T-helper 17 cell (primary cell): ENCODE data around the gene GET4. TPM values are rescaled to one million over a fixed set of nuclear protein-coding genes. Genes with fewer than 3 reads are reported as not detected.

Experiments
- ATAC-seq: fragments of 150-1000 bp; cut with Tn5 transposase; 2 replicates; pipeline ENCODE4 v1.10.0; 2021; ENCODE audit warnings: mild to moderate bottlenecking, moderate library complexity
- DNase-seq, 3 donors: peaks; one replicate each; pipeline versions ENCODE4 v3.0.0 to v3.0.0-alpha.2; 2020 to 2021
- H3K9me3 ChIP-seq: one replicate; pipeline ENCODE4 v1.7.0; 2013; ENCODE audit warnings: low read length, mild to moderate bottlenecking; ENCODE audit not compliant: control insufficient read depth, poor library complexity, severe bottlenecking
- H3K27ac Mint-ChIP-seq: one replicate; pipeline ENCODE4 v1.8.0; 2022; ENCODE audit warnings: mild to moderate bottlenecking, moderate library complexity, mixed read lengths
- H3K27me3 Mint-ChIP-seq: one replicate; pipeline ENCODE4 v1.8.0; 2022; ENCODE audit warnings: mixed read lengths
- H3K36me3 Mint-ChIP-seq: one replicate; pipeline ENCODE4 v1.8.0; 2022; ENCODE audit warnings: low read depth, mixed read lengths
- H3K4me1 Mint-ChIP-seq: one replicate; pipeline ENCODE4 v1.8.0; 2022; ENCODE audit warnings: mild to moderate bottlenecking, mixed read lengths
- H3K4me3 Mint-ChIP-seq: one replicate; pipeline ENCODE4 v1.8.0; 2022; ENCODE audit warnings: mild to moderate bottlenecking, moderate library complexity, mixed read lengths
- total RNA-seq, 4 donors: library from RNA in 2 of 4; stranded (reverse) in 2 of 4; gene quantifications; one replicate each; pipeline ENCODE4 v1.2.3 and lab custom pipeline; 2022 to 2026

The GET4 gene
- total RNA-seq, 2 donors from 2014 or later = 58.5 to 81.0 TPM

DNA sequence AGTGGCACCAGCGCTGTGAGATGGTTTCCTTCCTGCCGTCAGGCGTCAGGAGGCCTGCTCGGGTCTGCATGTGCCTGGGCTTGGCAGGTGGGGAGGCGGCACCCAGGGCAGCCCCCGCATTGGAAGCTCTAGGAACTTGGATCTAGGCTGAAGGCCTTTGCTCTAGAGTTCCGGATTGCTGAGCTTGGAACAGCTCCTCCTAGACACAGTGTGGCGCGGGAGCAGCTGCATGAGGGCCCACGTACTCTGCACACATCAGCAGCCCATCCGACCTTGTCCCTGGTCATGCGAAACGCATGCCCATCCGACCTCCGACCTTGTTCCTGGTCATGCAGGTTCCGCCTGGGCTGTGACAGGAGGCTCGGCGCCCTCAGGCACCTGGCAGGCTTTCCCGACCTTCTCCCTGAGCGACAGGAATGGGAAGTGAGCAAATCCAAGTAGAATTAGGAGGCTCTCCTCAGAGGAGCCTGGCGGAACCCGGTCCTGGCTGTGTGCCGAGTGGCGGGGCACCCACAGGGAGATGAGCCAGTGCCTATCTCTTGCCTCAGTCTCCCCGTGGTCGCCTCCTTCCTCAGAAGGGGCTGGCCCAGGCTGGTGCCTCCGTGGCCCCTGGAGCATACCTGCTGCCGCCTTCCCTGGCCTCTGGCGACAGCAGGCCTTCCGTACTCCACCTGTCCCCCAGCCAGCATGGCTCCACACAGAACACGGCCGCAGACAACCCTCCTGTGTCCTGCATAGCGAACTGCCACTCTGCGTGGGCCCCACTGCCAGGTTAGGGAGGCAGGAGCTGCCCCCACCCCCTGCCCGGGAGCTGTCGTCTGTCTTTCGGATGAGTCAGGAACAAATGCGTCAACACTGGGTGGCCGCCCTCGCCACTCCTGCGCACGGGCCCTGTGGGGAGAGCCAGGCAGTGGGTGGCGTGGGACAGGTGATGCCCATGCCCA is 12.0 kb downstream of the GET4 start:
- peak overlapping the region; percentile 31 for H3K4me3 Mint-ChIP-seq
- H3K27ac Mint-ChIP-seq = no peak overlapping the region
- peaks cover 10% of the 10 kb centered on the region for H3K36me3 Mint-ChIP-seq
- H3K4me1 Mint-ChIP-seq = peaks cover 14% of the 10 kb centered on the region
- ATAC-seq = no peak
- H3K27me3 Mint-ChIP-seq = no peaks in the 10 kb centered on the region
- H3K9me3 ChIP-seq = no peaks in the 10 kb centered on the region
- no peak for DNase-seq

DNA sequence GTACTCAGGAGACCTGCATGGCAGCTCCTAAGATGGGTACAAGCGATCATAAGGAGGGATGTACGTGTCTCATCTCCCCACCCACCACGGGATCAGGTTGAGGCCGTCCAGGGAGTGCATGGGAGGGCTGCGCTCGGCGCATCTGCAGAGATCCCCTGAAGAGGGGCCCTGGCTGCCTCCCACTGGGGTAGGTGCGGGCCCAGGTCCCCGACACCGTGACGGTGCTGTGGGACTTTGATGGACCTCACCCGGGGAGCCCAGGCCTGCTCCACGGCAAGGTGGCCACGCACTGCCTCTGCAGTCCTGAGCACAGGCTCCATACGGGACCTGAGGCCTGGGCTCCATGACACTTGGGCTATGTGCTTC is 12.7 kb downstream of the GET4 start:
- peaks cover 11% of the 10 kb centered on the region for H3K36me3 Mint-ChIP-seq
- H3K4me1 Mint-ChIP-seq = peaks cover 15% of the 10 kb centered on the region
- no peaks in the 10 kb centered on the region for H3K9me3 ChIP-seq
- H3K27me3 Mint-ChIP-seq = no peaks in the 10 kb centered on the region
- no peak for DNase-seq
- H3K27ac Mint-ChIP-seq = no peak overlapping the region
- H3K4me3 Mint-ChIP-seq = peak overlapping the region; percentile 31
- no peak for ATAC-seq

DNA sequence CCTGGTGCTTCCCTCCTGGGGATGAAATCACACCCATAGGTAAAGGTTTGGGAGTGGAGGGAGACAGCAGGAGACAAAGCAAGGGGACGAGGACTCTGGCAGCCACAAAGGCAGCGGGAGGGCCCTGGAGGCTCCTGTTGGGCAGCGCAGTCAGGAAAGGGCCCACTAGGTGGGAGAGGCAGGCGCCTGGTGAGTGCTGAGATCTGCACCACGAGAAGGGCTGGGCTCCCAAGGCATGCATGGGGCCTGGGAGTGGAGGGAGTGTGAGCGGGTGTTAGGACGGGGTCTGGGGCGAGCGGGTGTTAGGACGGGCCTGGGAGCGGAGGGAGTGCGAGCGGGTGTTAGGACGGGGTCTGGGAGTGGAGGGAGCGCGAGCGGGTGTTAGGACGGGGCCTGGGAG is 13.0 kb downstream of the GET4 start:
- no peaks in the 10 kb centered on the region for H3K27me3 Mint-ChIP-seq
- DNase-seq (no peak), ATAC-seq (no peak)
- peaks cover 14% of the 10 kb centered on the region for H3K4me1 Mint-ChIP-seq
- no peaks in the 10 kb centered on the region for H3K9me3 ChIP-seq
- no peak overlapping the region for H3K4me3 Mint-ChIP-seq
- H3K27ac Mint-ChIP-seq = no peak overlapping the region
- peaks cover 11% of the 10 kb centered on the region for H3K36me3 Mint-ChIP-seq

DNA sequence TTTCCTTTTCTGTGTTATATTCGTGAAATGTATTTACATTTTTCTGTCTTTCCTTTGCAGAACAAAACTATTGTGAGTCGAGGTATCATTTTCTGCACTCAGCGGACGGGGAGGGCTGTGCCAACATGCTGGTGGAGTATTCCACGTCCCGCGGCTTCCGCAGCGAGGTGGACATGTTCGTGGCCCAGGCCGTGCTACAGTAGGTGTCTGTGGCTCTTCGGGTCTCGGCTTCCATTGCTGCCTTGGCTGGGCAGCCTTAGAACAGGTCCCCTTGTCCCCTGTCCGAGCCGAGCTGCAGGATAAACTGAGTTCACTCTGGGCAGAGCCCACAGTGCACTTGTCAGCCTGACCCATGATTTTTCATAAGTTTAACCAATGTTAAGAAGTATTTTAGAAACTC is 14.5 kb downstream of the GET4 start:
- peaks cover 11% of the 10 kb centered on the region for H3K36me3 Mint-ChIP-seq
- no peaks in the 10 kb centered on the region for H3K9me3 ChIP-seq
- ATAC-seq (no peak), DNase-seq (no peak)
- H3K4me3 Mint-ChIP-seq = no peak overlapping the region
- H3K4me1 Mint-ChIP-seq = peaks cover 10% of the 10 kb centered on the region
- H3K27me3 Mint-ChIP-seq = no peaks in the 10 kb centered on the region
- H3K27ac Mint-ChIP-seq = no peak overlapping the region

DNA sequence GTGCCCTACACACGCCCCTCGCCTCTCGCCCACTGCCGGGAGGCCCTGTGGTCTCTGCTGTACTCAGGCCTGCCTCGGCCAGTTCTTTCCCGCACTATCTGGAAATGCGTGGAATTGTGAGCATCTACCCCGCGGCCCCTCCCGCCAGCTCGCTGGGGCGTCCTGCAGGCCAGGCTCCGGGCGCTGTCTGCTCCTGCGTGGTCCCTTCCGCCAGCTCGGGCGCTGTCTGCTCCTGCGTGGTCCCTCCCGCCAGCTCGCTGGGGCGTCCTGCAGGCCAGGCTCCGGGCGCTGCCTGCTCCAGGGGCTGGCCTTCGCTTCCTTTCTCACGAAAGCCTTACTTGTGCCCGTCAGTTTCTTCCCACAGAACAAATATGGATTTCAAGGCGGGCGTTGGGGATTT is 14.9 kb downstream of the GET4 start:
- H3K27me3 Mint-ChIP-seq = no peaks in the 10 kb centered on the region
- no peak overlapping the region for H3K4me3 Mint-ChIP-seq
- H3K9me3 ChIP-seq = no peaks in the 10 kb centered on the region
- peaks cover 12% of the 10 kb centered on the region for H3K4me1 Mint-ChIP-seq
- DNase-seq (no peak), ATAC-seq (no peak)
- H3K27ac Mint-ChIP-seq = no peak overlapping the region
- H3K36me3 Mint-ChIP-seq = peaks cover 15% of the 10 kb centered on the region

DNA sequence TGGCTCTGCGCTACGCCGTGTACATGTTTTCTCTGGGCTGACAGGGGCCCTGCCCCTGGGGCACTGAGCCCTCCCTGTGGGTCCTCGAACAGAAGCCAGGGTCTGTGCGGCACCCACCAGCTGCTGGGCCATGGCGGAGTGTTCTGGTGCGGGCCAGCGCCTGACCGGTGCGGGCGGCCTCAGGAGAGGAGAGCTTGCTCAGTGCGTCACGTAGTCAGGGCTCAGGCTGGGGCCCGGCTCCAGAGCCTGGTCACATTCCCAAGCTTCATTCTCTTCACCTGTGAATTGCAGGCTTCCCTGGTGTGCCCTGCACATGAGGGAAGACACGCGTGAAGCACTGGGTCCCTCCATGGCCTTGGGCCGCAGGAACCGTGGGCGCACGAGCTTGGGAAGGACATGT is 15.5 kb downstream of the GET4 start:
- Mint-ChIP-seq H3K36me3 (peaks cover 16% of the 10 kb centered on the region), H3K4me1 (peaks cover 10% of the 10 kb centered on the region), H3K4me3 (no peak overlapping the region), H3K27ac (no peak overlapping the region), H3K27me3 (no peaks in the 10 kb centered on the region)
- H3K9me3 ChIP-seq = no peaks in the 10 kb centered on the region
- DNase-seq (no peak), ATAC-seq (no peak)

DNA sequence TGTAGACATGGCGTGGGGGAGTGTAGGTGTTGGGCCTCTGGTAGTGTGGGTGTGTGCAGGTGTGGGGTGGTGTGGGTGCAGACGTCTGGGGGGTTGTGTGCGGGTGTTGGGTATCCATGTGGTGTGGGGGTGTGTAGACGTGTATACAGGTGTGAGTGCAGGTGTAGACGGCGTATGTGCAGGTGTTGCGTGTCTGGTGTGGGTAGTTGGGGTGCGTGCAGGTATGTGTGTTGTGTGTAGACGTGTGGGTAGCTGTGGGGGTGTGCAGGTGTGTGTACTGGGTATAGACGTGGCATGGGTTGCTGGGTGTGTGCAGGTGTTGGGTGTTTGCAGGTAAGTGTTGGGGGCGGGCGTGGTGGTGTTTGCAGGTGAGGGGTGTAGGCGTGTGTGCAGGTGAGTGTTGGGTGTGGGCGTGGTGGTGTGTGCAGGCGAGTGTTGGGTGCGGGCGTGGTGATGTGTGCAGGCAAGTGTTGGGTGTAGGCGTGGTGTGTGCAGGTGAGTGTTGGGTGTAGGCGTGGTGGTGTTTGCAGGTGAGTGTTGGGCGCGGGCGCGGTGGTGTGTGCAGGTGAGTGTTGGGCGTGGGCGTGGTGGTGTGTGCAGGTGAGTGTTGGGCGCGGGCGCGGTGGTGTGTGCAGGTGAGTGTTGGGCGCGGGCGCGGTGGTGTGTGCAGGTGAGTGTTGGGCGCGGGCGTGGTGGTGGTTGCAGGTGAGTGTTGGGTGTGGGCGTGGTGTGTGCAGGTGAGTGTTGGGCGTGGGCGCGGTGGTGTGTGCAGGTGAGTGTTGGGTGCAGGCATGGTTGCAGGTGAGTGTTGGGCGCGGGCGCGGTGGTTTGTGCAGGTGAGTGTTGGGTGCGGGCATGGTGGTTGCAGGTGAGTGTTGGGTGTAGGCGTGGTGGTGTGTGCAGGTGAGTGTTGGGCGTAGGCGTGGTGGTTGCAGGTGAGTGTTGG is 16.6 kb downstream of the GET4 start:
- no peaks in the 10 kb centered on the region for H3K27me3 Mint-ChIP-seq
- no peak for ATAC-seq
- no peak overlapping the region for H3K27ac Mint-ChIP-seq
- peak overlapping the region; percentile 28 for H3K4me3 Mint-ChIP-seq
- peaks cover 18% of the 10 kb centered on the region for H3K36me3 Mint-ChIP-seq
- H3K9me3 ChIP-seq = no peaks in the 10 kb centered on the region
- peaks cover 10% of the 10 kb centered on the region for H3K4me1 Mint-ChIP-seq
- DNase-seq = no peak

DNA sequence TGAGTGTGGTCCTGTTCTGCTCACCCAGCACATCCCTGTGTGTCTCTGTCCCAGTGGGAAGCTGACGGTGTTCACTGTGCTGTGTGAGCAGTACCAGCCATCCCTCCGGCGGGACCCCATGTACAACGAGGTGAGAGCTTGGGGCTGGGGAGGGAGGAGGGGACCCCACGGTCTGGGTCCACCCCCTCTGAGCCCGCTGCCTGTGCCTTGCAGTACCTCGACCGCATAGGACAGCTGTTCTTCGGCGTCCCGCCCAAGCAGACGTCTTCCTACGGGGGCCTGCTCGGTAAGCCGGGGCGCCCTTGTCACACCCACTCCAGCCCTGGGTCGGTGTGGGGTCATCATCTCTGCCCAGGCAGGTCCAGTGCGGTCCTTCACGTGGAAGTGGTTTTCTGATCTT is 17.3 kb downstream of the GET4 start:
- peaks cover 18% of the 10 kb centered on the region for H3K36me3 Mint-ChIP-seq
- no peak overlapping the region for H3K27ac Mint-ChIP-seq
- H3K4me3 Mint-ChIP-seq = no peak overlapping the region
- ATAC-seq (no peak), DNase-seq (no peak)
- H3K27me3 Mint-ChIP-seq = no peaks in the 10 kb centered on the region
- H3K9me3 ChIP-seq = no peaks in the 10 kb centered on the region
- peaks cover 10% of the 10 kb centered on the region for H3K4me1 Mint-ChIP-seq

DNA sequence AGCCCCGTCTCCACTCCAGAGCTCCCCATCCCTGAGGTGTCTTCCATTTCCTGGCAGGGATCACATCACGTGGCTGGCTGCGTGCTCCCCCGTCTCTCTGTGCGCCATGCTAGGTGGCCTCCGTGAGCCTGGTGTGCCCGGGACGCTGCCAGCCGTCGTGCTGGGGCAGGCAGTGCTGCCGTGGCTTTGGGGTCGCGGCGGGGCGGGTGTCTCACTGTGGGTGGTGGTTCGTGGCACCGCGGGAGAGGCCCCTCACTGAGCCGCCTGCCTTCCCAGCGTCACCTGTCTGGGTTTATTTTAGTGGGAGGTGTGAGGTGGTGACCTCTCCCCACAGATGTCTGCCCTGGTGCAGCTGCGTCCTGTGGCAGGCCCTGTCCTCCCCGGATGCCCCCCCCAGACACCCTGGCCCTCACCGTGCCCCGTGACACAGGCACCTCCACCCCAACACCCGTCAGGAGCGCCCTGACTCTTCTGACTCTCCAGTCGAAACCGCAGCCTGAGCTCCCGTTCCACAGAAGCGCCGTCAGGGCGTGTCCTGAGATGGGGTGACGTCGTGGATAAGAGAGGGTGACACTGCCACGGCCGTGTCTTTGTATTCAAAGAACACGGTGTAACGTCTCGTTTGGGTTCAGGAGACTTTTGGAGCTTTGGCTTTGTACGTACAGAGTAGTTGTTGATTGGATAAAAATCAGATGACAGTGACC is 18.0 kb downstream of the GET4 start:
- H3K27ac Mint-ChIP-seq = no peak overlapping the region
- no peak for DNase-seq

DNA sequence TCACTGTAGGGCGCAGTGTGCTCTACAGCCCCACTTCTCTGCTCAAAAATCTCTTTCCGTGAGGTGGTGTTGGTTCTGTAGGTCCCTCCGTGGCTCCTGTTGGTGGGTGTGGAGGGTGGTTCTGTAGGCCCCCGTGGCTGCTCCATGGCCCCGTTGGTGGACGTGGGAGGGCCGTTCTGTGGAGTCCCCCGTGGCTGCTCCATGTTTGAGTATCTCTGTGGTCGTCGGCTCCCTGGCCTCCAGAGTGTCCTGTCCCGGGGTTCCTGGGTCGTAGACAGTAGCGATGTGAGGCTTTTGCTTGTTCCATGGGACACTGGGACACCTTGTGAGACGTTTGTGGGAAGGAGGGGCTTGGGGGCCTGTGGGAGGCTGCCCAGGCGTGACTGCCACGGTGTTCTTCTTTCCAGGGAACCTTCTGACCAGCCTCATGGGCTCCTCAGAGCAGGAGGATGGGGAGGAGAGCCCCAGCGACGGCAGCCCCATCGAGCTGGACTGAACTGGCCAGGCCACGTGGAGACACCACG is 18.6 kb downstream of the GET4 start:
- no peaks in the 10 kb centered on the region for H3K27me3 Mint-ChIP-seq
- peaks cover 8% of the 10 kb centered on the region for H3K4me1 Mint-ChIP-seq
- ATAC-seq = no peak
- peaks cover 18% of the 10 kb centered on the region for H3K36me3 Mint-ChIP-seq
- no peak overlapping the region for H3K4me3 Mint-ChIP-seq
- H3K9me3 ChIP-seq = no peaks in the 10 kb centered on the region
- no peak for DNase-seq
- no peak overlapping the region for H3K27ac Mint-ChIP-seq

More for the DNA sequence above, 18.0 kb downstream of the GET4 start:
- H3K9me3 ChIP-seq = no peaks in the 10 kb centered on the region
- no peak overlapping the region for H3K4me3 Mint-ChIP-seq
- H3K36me3 Mint-ChIP-seq = peaks cover 18% of the 10 kb centered on the region
- ATAC-seq = no peak
- no peaks in the 10 kb centered on the region for H3K27me3 Mint-ChIP-seq
- peaks cover 9% of the 10 kb centered on the region for H3K4me1 Mint-ChIP-seq

DNA sequence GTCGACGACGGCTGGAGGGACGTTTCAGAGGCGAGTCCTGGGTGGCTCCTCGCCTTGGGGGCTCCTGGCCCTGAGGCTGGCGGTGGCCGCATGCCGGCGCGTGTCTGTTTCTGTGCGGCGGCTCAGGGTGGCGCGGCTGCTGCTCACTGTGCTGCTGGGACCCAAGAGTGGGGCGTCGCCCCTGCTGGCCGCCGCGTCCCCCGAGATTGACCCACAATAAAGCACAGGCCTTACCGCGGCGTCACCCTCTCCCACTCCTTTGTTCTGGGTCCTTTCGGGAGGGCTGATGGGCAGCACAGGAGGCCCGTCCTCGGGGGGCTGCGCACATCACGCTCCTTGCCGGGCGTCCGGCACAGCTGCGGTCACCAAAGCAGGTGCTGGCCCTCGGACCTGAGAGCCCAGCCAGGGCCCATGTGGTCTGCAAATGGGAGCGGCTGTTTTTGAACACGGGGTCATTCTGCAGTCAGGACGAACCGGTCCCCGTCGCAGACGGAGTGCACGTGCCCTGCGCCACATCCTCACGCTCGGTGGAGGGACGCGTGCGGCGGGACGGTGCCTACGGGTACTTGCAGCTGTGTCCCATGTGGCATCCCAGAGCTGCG is 19.2 kb downstream of the GET4 start:
- Mint-ChIP-seq H3K27me3 (no peaks in the 10 kb centered on the region), H3K27ac (no peak overlapping the region), H3K4me1 (peaks cover 8% of the 10 kb centered on the region), H3K4me3 (no peak overlapping the region), H3K36me3 (peaks cover 18% of the 10 kb centered on the region)
- no peaks in the 10 kb centered on the region for H3K9me3 ChIP-seq
- ATAC-seq = no peak
- no peak for DNase-seq

DNA sequence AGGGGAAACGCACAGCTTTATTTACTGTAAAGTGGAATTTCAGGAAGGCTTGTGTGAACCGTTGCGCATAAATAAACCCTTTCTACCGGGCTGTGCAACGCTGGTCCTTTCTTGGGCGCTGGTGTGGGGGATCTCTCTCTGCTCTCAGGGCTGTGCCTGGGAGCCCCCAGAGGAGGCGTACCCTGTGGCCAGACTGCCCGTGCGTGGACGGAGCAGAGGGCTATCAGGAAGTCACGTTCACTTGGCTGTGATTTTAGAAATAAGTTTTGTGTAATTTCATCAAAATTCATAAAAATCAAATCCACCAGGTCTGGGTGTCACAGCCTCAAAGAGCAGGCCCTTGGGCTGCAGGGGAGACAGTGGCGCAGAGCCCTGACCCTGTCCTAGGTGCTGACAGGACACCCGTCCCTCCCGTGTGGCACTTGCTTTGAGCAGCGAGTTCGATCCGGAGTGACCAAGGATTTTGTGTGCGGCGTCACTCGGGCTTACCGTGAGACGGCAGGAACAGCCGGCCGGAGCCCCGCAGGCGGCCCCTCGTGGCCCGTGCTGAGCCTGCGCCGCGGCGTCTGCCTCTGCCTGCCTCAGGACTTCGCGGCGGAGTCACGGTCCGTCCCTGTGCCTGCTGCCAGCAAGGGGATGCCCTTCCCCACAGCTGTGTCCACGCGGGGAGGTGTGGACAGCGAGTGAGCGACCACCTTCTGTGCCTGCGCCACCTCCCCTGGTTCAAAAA is 20.2 kb downstream of the GET4 start:
- Mint-ChIP-seq H3K27me3 (no peaks in the 10 kb centered on the region), H3K4me3 (no peak overlapping the region), H3K4me1 (peaks cover 8% of the 10 kb centered on the region), H3K36me3 (peaks cover 18% of the 10 kb centered on the region), H3K27ac (no peak overlapping the region)
- ATAC-seq (no peak), DNase-seq (no peak)
- H3K9me3 ChIP-seq = no peaks in the 10 kb centered on the region
